NCI-H345 treated with DMSO at 0.1 percent for 48 hours (cell line): ENCODE data around the gene MADD.

ENCODE experiments used
- DNase-seq: peaks from one replicate; lab custom pipeline; 2025; ENCODE audit not compliant: unreplicated experiment; lab: John Stamatoyannopoulos, UW

MADD gene

GRCh38 chr11:47251751-47252150 lies 18.2 kb upstream of the MADD start:
- DNase-seq = no peak

GRCh38 chr11:47253660-47254059 lies 16.3 kb upstream of the MADD start:
- DNase-seq = no peak

GRCh38 chr11:47254386-47254785 lies 15.5 kb upstream of the MADD start:
- DNase-seq = no peak

GRCh38 chr11:47256374-47256773 lies 13.6 kb upstream of the MADD start:
- DNase-seq = no peak

- DNase-seq = no peak
Measured at GRCh38 chr11:47257177-47257516, 12.8 kb upstream of the MADD start.

- no peak for DNase-seq
Measured at GRCh38 chr11:47257517-47258316, 12.2 kb upstream of the MADD start, which contains the start of gene NR1H3. NR1H3 (plus strand) TSS chr11:47257996; CDS start chr11:47259217, 1,221 bp downstream.

- no peak for DNase-seq
Measured at GRCh38 chr11:47258317-47258902, 11.5 kb upstream of the MADD start.

GRCh38 chr11:47259232-47259977 lies 10.5 kb upstream of the MADD start:
- DNase-seq = no peak

GRCh38 chr11:47260366-47260765 lies 9.6 kb upstream of the MADD start:
- DNase-seq = no peak

GRCh38 chr11:47261291-47261800 lies 8.6 kb upstream of the MADD start:
- DNase-seq = no peak

- DNase-seq = no peak
Measured at GRCh38 chr11:47264119-47264518, 5.8 kb upstream of the MADD start.

GRCh38 chr11:47264521-47264920 lies 5.4 kb upstream of the MADD start:
- DNase-seq = no peak

GRCh38 chr11:47267876-47268275 lies 2.1 kb upstream of the MADD start:
- no peak for DNase-seq

GRCh38 chr11:47268448-47269001 lies 1.4 kb upstream of the MADD start:
- no peak for DNase-seq

GRCh38 chr11:47269002-47269828 lies 718 bp upstream of the MADD start:
- DNase-seq = peak; percentile 85

GRCh38 chr11:47270331-47271271 lies 668 bp downstream of the MADD start:
- DNase-seq = peak; percentile 4

GRCh38 chr11:47271328-47271727 lies 1.4 kb downstream of the MADD start:
- DNase-seq = no peak

- DNase-seq = peak; percentile 29
Measured at GRCh38 chr11:47271961-47272661, 2.2 kb downstream of the MADD start.

GRCh38 chr11:47272706-47273105 lies 2.8 kb downstream of the MADD start:
- no peak for DNase-seq
